ENCODE measurements around the gene CD74.

DNA sequence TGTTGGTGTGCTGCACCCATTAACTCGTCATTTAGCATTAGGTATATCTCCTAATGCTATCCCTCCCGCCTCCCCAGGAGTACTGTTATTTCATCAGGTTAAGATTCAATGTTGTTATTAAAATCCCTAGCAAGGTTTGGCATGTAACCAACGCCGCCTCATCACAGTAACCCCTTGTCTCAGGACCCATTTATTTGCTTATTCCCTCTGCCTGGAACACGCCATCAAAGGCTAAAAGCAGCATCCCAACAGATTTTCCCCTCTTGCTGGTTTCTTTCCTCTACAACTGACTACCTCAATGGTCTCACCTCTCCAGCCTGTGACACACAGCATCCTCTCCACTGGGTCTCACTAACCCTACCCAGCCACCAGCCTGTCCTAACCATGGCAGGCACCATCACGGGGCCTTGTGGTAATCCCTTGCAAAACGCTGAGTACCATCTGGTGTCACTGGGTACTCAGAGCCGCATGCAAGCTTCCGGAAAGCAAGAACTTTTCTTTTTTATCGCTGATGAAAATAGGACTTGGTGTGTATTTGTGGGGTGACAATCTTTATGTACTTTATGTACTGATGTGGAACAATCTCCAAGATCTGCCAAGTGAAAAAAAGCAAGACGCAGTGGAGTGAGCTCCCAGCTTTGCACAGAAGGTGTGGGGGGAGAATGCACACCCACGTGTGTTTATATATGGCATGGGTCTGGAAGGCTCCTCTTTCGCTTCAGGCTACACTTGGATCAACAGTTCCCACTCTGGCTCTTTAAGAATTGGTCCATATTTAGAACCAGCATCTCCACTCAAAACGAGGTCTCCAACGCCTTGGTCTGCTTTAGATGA lies 30.7 kb upstream of the CD74 start:
- TF ChIP-seq CTCF (IDR thresholded peaks at IDR 0.05) (no peak), POLR2A (IDR thresholded peaks at IDR 0.05) (no peak)

All from uterus (tissue), 2 donors.